Measurements from ENCODE around the gene UTP14C.
"Not testable (repeated sequence)": the region's sequence is repeated elsewhere in the genome, so short reads cannot be mapped to it uniquely, and the experiment has no call there.

Gene UTP14C

DNA sequence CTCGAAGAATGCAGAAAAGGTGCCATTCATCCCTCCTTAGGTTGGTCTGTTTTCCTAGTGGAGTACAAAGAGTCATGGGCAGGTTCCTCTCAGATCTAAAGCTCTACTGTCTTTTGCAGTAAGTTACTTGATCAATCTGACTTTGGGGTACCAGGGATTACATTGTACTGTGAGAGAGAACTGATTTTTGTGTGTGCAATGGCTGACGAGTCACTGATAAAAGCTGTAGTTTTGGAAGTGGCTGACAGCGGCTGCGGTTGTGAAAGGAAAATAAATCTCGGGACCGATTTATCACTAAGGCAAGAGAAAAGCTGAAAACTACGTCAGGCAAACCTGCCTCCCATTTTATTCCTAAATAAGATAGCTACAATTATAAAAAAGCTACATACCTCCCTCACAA lies 26.9 kb downstream of the UTP14C start:
- no peak for DNase-seq

DNA sequence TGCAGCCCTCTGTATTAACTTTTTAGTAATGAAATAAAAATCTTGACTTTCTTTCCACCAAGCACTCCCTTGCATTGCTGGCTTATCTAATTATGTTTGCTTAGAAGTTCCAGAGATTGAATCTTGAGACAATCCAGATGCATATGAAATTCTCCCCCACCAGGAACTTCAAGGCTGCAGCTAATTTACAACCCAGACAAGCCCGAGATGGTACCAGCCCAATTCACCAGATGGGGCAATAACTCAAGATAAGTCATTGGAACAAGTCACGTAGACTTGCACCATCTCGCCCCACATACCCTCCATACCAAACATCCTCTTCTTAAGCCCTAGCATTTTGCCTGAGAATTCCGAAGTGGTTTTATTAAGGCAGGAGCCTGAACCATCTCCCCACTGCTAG lies 29.0 kb downstream of the UTP14C start:
- no peak for DNase-seq

DNA sequence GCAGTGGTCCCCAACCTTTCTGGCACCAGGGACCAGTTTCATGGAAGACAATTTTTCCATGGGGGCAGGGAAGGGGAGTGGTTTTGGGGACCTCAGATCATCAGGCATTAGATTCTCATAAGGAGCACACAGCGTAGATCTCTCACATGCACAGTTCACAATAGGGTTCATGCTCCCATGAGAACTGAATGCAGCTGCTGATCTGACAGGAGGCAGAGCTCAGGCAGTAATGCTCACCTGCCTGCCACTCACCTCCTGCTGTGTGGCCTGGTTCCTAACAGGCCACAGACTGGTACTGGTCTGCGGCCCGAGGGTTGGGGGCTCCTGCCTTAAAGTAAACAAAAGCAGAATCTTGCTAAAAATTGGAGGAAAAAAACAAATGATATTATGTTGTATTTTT lies 36.6 kb downstream of the UTP14C start:
- DNase-seq, result not testable (repeated sequence)

DNA sequence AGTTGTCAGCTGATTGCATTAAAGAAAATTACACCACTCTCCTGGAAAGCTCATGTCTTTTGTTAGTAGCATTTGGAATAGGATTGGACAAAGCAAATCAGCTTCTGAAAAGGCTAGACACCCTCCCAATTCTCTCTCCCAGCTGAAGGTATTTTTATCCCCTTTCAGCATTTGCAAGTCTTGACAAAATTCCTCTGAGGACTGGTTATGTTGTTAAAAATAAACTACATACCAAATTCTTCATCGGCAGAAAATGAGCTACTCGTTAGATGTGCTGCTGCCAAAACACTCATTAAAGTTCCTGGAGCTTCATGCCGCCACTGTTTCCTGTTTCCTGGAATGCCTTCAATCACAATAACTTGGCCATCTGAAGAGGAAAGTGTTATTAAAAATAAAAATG lies 37.1 kb downstream of the UTP14C start:
- DNase-seq, result peak; percentile 21

- no peak for DNase-seq
Measured at GRCh38 chr13:52067237-52067636, 42.7 kb downstream of the UTP14C start.

DNA sequence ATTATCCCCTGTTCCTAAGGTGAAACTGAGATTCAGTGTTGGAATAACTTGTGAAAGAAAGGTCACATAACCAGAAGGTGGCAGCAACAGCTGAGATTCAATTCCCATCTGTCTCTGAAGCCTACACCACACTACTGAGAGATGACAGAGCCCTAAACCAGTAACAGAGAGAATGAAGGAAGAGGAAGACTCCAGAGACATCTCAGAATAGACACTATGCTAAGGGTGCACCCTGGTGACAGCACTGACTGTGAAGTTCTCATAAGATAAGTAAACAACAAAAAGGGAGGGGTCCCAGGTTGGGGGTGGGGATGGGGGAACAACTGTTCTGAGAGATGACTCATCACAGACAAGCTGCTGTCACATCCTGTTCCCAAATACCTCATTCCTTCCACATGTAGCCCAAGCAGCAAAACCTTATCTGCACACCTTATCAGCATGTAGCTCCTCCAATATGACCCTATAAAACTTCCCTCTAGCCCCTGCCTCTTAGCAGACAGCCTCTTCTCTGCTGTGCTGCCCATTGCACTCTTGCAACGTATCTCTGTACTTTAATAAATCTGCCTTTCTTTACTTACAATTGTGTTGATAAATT lies 46.5 kb downstream of the UTP14C start:
- DNase-seq, result peak; percentile 17

Data from fibroblast of skin of right quadriceps (primary cell).